Upper lobe of left lung (tissue), 4 donors: ENCODE data around the gene MOCOS.

ENCODE experiments used
- CTCF ChIP-seq, 6 experiments: fragments of 450-650 bp in 4 of 6; fragments of 200-600 bp in 2 of 6; sonication (generic) in 2 of 6; IDR thresholded peaks; one replicate each; pipeline ENCODE4 v1.5.1; 2016 to 2019; ENCODE audit warnings: antibody characterized with exemption in 6 of 6
- EP300 ChIP-seq, 4 donors: sonication (generic); formaldehyde crosslinking; IDR thresholded peaks; one replicate each; pipeline ENCODE4 v1.5.1; 2017; ENCODE audit warnings: antibody characterized with exemption in 4 of 4, control low read depth in 2 of 4
- POLR2A ChIP-seq, 4 donors: fragments of 450-650 bp; IDR thresholded peaks; one replicate each; pipeline ENCODE4 v1.5.1; 2016 to 2017; ENCODE audit warnings: antibody characterized with exemption in 4 of 4, mild to moderate bottlenecking in 2 of 4

DNA sequence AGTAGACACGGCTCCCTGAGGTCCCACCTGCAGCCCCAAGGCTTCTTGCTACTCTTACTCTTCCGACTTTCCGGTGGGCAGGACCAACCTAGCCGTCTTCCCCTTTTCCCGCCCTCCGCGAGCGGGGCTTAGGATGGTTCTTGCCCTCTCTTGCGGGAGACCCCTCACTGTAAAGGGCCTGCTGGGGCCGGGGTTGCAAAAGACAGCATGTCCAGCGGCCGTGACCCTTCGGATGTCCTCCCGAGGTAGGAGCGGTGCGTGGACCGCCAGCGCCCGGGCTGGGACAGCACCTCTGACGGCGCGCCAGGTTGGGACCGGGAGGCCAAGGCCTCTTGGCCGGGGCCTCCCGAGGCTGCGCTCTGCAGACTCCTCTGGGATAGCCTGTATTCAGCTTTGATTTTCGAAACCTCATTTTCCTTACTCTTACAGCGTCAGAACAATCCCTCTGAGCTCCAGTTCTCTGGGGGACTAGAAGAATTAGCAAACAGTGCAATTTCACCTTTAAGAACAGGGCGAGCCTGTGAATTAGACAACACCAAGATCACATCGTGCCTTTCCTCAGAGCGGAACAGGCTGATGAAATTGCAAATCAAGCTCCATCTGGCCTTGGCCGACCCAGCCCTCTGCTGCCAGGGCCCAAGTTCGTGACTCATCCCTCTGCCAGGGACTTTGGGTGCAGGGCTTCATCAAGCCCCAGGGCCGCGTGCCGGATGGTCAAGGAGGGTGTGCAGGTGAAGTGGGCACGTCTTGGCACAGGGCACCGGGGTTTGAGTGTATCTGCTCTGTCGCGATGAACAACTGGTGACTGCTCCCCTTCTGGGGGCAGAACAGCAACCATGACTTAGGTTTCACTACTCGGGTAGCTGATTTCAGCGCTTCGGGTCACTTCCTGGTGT is 777 bp downstream of the MOCOS start:
- TF ChIP-seq CTCF (IDR thresholded peaks at IDR 0.05) (no peak), POLR2A (IDR thresholded peaks at IDR 0.05) (no peak), EP300 (IDR thresholded peaks at IDR 0.05) (no peak)
